OCI-LY7 (cell line): ENCODE data around the gene CACTIN. TPM values are rescaled to one million over a fixed set of nuclear protein-coding genes. Genes with fewer than 3 reads are reported as not detected.

Experiments used
- BruUV-seq: library from RNA; stranded (reverse); fragments of 400-500 nt; replicated peaks from 2 replicates; lab custom pipeline; 2021; lab: Mats Ljungman, UMichigan
- CTCF ChIA-PET: fragments of 300-600 bp; sonication (Branson Sonifier 250); formaldehyde crosslinking; loops from one replicate; lab custom pipeline; 2022; ENCODE audit warnings: antibody characterized with exemption; ENCODE audit not compliant: unreplicated experiment; lab: Charles Lee
- POLR2A ChIA-PET: fragments of 300-600 bp; sonication (Branson Sonifier 250); formaldehyde crosslinking; loops from one replicate; lab custom pipeline; 2022; ENCODE audit warnings: antibody characterized with exemption; lab: Charles Lee
- DNase-seq: peaks from one replicate; pipeline ENCODE4 v3.0.0-alpha.2; 2015; ENCODE audit warnings: low spot score
- H2AFZ ChIP-seq: fragments of 200-600 bp; sonication (generic), shearing (Covaris generic); 2 replicates; pipeline ENCODE4 v1.6.1; 2014; ENCODE audit warnings: mild to moderate bottlenecking, antibody characterized with exemption, low read length, moderate library complexity
- H3K27ac ChIP-seq: fragments of 200-600 bp; sonication (generic); 2 replicates; pipeline ENCODE4 v1.5.1; 2014; ENCODE audit warnings: mixed run types, low read depth, mild to moderate bottlenecking, moderate library complexity, low read length, inconsistent platforms; ENCODE audit not compliant: poor library complexity, severe bottlenecking
- H3K36me3 ChIP-seq: fragments of 200-600 bp; sonication (generic); 2 replicates; pipeline ENCODE4 v1.6.1; 2014; ENCODE audit warnings: mild to moderate bottlenecking, antibody characterized with exemption, low read length, moderate library complexity, mixed read lengths; ENCODE audit not compliant: insufficient read depth
- H3K4me1 ChIP-seq: fragments of 200-600 bp; sonication (generic); 2 replicates; pipeline ENCODE4 v1.5.1; 2014; ENCODE audit warnings: mild to moderate bottlenecking, low read length; ENCODE audit not compliant: insufficient read depth, poor library complexity, severe bottlenecking
- H3K4me2 ChIP-seq: fragments of 200-600 bp; sonication (generic); 2 replicates; pipeline ENCODE4 v1.6.1; 2014; ENCODE audit warnings: mild to moderate bottlenecking, low read length
- H3K4me3 ChIP-seq: fragments of 200-600 bp; sonication (generic); 2 replicates; pipeline ENCODE4 v1.5.1; 2014; ENCODE audit warnings: mild to moderate bottlenecking, low read depth, low read length; ENCODE audit not compliant: poor library complexity, severe bottlenecking
- H3K79me2 ChIP-seq: fragments of 200-600 bp; sonication (generic); 2 replicates; pipeline ENCODE4 v1.6.1; 2016; ENCODE audit warnings: low read depth, mild to moderate bottlenecking, low read length, moderate library complexity, mixed read lengths; ENCODE audit not compliant: insufficient read depth
- H3K9me2 ChIP-seq: fragments of 200-600 bp; sonication (generic); 2 replicates; pipeline ENCODE4 v1.6.1; 2016; ENCODE audit warnings: mild to moderate bottlenecking, low read length, mixed read lengths; ENCODE audit not compliant: insufficient read depth
- H3K9me3 ChIP-seq: fragments of 200-600 bp; sonication (generic); 2 replicates; pipeline ENCODE4 v1.6.1; 2014; ENCODE audit warnings: mild to moderate bottlenecking, mixed run types, low read length, mixed read lengths
- H4K20me1 ChIP-seq: fragments of 200-600 bp; sonication (generic); 2 replicates; pipeline ENCODE4 v1.6.1; 2014; ENCODE audit warnings: mild to moderate bottlenecking, antibody characterized with exemption, low read length, moderate library complexity, mixed read lengths; ENCODE audit not compliant: insufficient read depth
- CTCF ChIP-seq: fragments of 200-600 bp; sonication (generic); conservative IDR thresholded peaks from 2 replicates; pipeline ENCODE4 v1.5.1; 2014; ENCODE audit warnings: mild to moderate bottlenecking, antibody characterized with exemption, low read length, moderate library complexity, mixed read lengths
- EZH2phosphoT487 ChIP-seq: fragments of 200-600 bp; sonication (generic); IDR thresholded peaks from 2 replicates; pipeline ENCODE4 v1.6.1; 2018; ENCODE audit warnings: low read depth, borderline replicate concordance, mild to moderate bottlenecking, mixed run types, antibody characterized with exemption, low read length, moderate library complexity, mixed read lengths
- intact Hi-C: fragments of 100-400 bp; cut with micrococcal nuclease; formaldehyde crosslinking; loops from one replicate; pipeline ENCODE4 v1.10.0; 2022; ENCODE audit not compliant: unreplicated experiment
- total RNA-seq, 2 experiments: library from RNA; depleted of rRNA in 1 of 2; stranded (reverse); fragments of >200 nt in 1 of 2; shearing (Covaris generic) in 1 of 2; gene quantifications; 2 replicates each; pipeline ENCODE4 v1.2.3, GENCODE V29; 2014 to 2022

CACTIN gene
- total RNA-seq, 2 experiments from 2014 or later, result 34.2 to 35.9 TPM

GRCh38 chr19:3609779-3610719, 16.5 kb downstream of the CACTIN start:
- no peaks in the 10 kb centered on the region for H3K9me2 ChIP-seq
- H4K20me1 ChIP-seq, result no peaks in the 10 kb centered on the region
- ChIA-PET POLR2A (interaction anchor here (0.7 kb wide), 1 partner anchor 185 kb away, joined by 3 read pairs; no protein-coding TSS in a partner anchor), CTCF (no interaction called here)
- H3K4me1 ChIP-seq, result peaks cover 16% of the 10 kb centered on the region
- H3K36me3 ChIP-seq, result peaks cover 26% of the 10 kb centered on the region
- TF ChIP-seq EZH2phosphoT487 (no peak), CTCF (no peak)
- H2AFZ ChIP-seq, result no peak overlapping the region
- H3K79me2 ChIP-seq, result no peaks in the 10 kb centered on the region
- no TSS peak for BruUV-seq
- no peak overlapping the region for H3K4me2 ChIP-seq
- no peak overlapping the region for H3K4me3 ChIP-seq
- intact Hi-C loops, result no loop called here
- no peak for DNase-seq
- H3K9me3 ChIP-seq, result no peaks in the 10 kb centered on the region
- H3K27ac ChIP-seq, result no peak overlapping the region

GRCh38 chr19:3608750-3609322, 17.8 kb downstream of the CACTIN start:
- intact Hi-C loops, result no loop called here
- Histone ChIP-seq H4K20me1 (no peaks in the 10 kb centered on the region), H3K9me2 (no peaks in the 10 kb centered on the region), H2AFZ (no peak overlapping the region), H3K36me3 (peaks cover 26% of the 10 kb centered on the region), H3K79me2 (no peaks in the 10 kb centered on the region), H3K4me1 (peaks cover 21% of the 10 kb centered on the region), H3K9me3 (no peaks in the 10 kb centered on the region), H3K4me3 (no peak overlapping the region), H3K4me2 (no peak overlapping the region), H3K27ac (no peak overlapping the region)
- ChIA-PET POLR2A (no interaction called here), CTCF (interaction anchor here (0.6 kb wide), 1 partner anchor 48 kb away, joined by 7 read pairs; no protein-coding TSS in a partner anchor)
- DNase-seq, result no peak
- TF ChIP-seq EZH2phosphoT487, result no peak
- no peak for TF ChIP-seq CTCF
- no TSS peak for BruUV-seq
